Muscle layer of duodenum (tissue), 2 donors: ENCODE results near the gene TIRAP.

ENCODE experiments used
- H3K27ac ChIP-seq: one replicate; pipeline ENCODE4 v1.7.0; 2013; ENCODE audit warnings: mild to moderate bottlenecking, low read length
- H3K27me3 ChIP-seq: one replicate; pipeline ENCODE4 v1.7.0; 2013; ENCODE audit warnings: low read depth, mild to moderate bottlenecking, control low read depth, low read length
- H3K36me3 ChIP-seq, 2 donors: one replicate each; pipeline ENCODE4 v1.7.0; 2013; ENCODE audit warnings: low read length in 2 of 2, control low read depth in 1 of 2, mild to moderate bottlenecking in 1 of 2; ENCODE audit not compliant: insufficient read depth in 2 of 2, control insufficient read depth in 1 of 2
- H3K4me1 ChIP-seq, 2 donors: one replicate each; pipeline ENCODE4 v1.7.0; 2013; ENCODE audit warnings: low read length in 2 of 2, mild to moderate bottlenecking in 2 of 2, control low read depth in 1 of 2, moderate library complexity in 1 of 2; ENCODE audit not compliant: insufficient read depth in 2 of 2, control insufficient read depth in 1 of 2
- H3K4me3 ChIP-seq, 2 donors: one replicate each; pipeline ENCODE4 v1.7.0; 2013; ENCODE audit warnings: low read length in 2 of 2, low read depth in 1 of 2, mild to moderate bottlenecking in 1 of 2
- H3K9me3 ChIP-seq, 2 donors: one replicate each; pipeline ENCODE4 v1.7.0; 2013; ENCODE audit warnings: low read length in 2 of 2, control low read depth in 1 of 2, mild to moderate bottlenecking in 1 of 2; ENCODE audit not compliant: control insufficient read depth in 1 of 2
- donor health status: healthy.

TIRAP gene

DNA sequence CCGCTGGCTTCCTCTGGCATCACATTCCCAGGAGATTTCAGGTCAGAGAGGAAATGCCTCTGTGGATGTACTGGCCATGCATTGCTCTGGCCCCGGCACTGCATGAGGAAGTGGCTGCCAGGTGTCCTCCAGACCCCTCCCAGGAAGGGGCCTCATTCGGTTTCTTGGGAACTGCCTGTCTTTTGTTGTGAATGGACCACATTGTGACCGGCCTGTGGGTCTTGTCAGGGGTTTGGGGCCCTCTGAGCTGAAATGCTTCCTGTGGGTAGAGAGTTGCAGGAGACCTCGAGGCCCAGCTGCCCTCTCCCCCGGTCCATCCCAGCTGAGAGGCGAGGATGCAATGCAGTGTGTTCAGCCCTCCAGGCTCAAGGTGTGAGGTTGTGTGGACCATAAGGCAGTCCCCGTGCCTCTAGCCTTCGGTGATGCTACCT is 53.8 kb downstream of the TIRAP start:
- H3K36me3 ChIP-seq, result peaks cover 4 to 22% of the 10 kb centered on the region in 2 donors
- peaks cover 0 to 25% of the 10 kb centered on the region in 2 donors for H3K4me1 ChIP-seq
- no peak overlapping the region for H3K4me3 ChIP-seq
- no peak overlapping the region for H3K27ac ChIP-seq
- H3K9me3 ChIP-seq, result no peaks in the 10 kb centered on the region
- H3K27me3 ChIP-seq, result no peaks in the 10 kb centered on the region

DNA sequence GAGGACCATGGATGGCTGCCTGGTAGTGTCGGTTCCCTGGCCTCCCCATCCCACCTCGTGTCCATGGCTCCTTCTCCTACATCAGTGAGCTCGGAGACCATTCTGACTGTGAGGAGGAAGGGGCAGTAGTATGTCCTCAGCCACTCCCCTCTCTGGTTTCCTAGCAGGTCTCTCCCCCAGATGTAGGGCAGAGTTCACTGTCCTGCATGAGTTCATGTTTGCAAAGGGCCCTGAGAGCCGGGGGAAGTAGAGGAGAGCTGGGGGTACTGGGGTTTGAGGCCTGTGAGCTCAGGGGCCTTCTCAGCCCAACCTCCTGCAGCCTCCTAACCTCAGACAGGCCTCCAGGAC is 54.2 kb downstream of the TIRAP start:
- Histone ChIP-seq H3K27ac (no peak overlapping the region), H3K4me3 (no peak overlapping the region), H3K4me1 (peaks cover 0 to 21% of the 10 kb centered on the region in 2 donors)

DNA sequence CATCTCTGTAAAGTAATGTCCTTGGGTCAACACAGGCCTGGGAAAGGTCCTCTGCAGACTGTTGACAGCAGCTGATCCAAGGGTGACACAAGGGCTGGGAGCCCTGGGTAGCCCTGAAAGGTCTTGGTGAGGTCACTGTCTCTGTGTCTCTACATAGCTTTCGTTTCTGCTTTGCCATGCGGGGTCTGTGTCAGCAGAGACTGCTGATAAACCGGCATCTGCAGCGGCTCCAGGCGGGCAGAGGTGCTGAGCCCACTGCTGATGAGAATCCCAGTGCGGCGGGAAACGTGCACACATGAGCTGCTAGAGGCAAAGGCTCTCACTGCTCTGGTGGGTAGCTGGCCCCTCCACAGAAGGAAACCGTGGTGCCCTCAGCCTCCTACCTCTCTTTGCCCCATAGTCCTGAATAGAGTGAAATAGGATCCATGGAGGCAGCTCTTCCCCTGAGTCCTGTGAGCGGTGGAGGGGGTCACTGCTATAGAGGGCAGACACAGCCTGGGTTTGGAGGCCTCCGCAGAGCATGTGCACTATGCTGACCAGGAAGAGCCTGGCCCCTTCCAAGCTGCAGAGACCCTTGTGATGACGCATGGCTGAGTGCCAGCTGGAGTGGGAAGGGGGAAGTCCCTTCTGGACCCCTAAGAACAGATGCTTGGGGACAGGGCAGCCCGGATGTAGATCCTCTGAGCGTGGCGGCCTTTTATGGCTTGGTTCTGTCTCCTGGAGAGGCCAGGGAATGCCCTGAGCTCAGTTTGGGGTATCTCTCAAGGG is 54.8 kb downstream of the TIRAP start:
- Histone ChIP-seq H3K9me3 (no peaks in the 10 kb centered on the region), H3K4me3 (no peak overlapping the region), H3K27me3 (no peaks in the 10 kb centered on the region), H3K4me1 (peaks cover 0 to 17% of the 10 kb centered on the region in 2 donors), H3K36me3 (peaks cover 12 to 25% of the 10 kb centered on the region in 2 donors), H3K27ac (no peak overlapping the region)

More for the DNA sequence above, 54.2 kb downstream of the TIRAP start:
- Histone ChIP-seq H3K36me3 (peaks cover 8 to 21% of the 10 kb centered on the region in 2 donors), H3K9me3 (no peaks in the 10 kb centered on the region), H3K27me3 (no peaks in the 10 kb centered on the region)

DNA sequence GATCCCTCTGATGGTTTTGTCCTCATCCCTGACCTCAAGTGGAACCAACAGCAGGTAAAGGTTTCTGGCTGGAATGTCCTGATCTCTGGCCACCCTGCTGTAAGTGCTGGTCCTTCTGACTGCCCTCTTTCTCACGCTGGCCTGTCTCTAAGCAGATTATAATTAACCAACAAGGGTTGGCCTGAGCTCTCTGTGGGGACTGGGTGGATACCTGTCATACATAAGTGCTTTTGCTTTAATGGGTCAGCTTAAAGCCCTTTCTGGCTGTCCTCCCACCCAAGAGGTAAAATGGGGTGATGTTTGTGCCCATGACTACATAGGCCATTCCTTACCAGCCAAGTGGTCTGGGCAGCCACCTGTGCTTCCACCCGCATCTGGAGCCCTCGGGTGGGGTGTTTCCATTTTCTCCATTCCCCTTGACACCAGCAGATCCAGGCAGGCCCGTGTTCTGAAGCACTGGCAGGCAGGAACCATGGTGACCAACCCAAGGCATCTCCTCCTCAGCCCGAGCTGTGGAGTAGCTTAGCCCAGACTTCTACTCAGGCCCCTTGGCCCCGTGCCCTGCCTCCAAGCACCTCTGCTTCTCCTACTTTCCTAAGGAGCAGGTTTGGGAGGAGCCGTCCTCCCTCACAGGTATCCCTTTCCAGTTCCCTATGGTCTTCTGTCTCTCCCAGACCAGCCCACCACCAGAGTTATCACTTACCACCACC is 55.6 kb downstream of the TIRAP start:
- Histone ChIP-seq H3K27ac (no peak overlapping the region), H3K36me3 (peaks cover 12 to 30% of the 10 kb centered on the region in 2 donors), H3K4me1 (peaks cover 0 to 17% of the 10 kb centered on the region in 2 donors), H3K4me3 (no peak overlapping the region), H3K9me3 (no peaks in the 10 kb centered on the region), H3K27me3 (no peaks in the 10 kb centered on the region)

DNA sequence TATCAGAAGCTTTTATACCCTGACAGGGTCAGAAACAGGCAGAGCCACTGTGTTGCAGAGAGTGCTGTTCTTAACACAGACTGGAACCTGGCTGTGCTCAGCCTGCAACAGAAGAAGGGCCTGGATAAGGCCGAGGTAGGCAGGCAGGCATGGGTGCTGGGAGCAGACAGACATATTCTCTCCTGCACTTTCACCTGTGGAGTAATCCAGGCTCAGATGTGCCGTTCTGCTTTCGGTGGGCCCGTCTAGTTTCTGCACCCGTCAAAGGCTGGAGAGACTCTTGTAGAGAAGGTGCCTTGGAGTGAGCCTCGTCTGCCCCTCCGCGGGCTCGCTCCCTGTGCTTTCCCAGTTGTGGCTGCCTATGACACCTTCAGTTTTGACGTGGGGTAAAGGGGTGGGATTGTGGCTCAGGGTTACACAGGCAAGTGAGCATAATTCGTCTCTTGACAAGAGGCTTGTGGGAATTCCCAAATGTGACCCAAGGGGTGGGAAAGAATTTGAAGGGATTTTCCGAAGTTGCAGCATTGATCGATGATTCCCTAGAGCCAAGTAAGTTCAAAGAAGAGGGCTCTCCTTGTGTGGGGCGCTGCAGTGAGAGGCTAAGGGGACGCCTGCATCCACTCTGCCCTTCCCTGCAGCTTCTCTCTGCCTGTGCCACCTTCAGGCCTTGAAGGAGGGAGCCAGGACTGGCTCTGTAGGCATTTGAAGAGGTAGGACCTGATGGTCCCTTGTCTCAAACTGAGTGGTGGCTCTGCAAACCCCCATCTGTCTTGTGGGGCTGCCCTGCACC is 56.4 kb downstream of the TIRAP start:
- H3K4me3 ChIP-seq, result no peak overlapping the region
- peaks cover 12 to 35% of the 10 kb centered on the region in 2 donors for H3K36me3 ChIP-seq
- H3K27me3 ChIP-seq, result no peaks in the 10 kb centered on the region
- no peak overlapping the region for H3K27ac ChIP-seq
- H3K4me1 ChIP-seq, result peaks cover 0 to 17% of the 10 kb centered on the region in 2 donors
- no peaks in the 10 kb centered on the region for H3K9me3 ChIP-seq

DNA sequence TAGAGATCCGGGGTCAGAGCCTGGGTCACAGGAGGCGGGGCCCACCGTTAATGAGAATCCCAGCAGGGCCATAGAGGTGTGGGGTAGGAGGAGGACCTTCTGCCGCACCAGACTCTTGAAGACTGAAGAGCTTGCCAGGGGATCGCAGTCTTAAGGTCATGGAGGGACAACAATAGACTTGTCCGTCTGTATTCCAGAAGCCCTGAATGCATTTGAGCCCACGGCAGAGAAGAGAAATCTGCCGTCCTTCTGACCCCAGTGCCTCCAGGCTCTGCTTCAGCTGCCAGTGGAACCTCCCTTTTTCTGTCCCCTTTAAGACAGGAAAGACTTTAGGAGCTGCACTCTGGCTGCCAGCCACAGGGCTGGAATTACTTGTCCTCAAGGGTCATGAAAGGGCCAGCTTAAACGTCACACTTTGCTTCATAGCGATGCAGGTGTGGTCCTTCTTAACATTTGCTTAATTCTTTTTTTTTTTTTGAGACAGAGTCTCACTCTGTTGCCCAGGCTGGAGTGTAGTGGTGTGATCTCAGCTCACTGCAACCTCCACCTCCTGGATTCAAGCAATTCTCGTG is 57.1 kb downstream of the TIRAP start:
- peaks cover 0 to 17% of the 10 kb centered on the region in 2 donors for H3K4me1 ChIP-seq
- H3K27ac ChIP-seq, result no peak overlapping the region
- no peak overlapping the region for H3K4me3 ChIP-seq
- H3K36me3 ChIP-seq, result peaks cover 17 to 41% of the 10 kb centered on the region in 2 donors
- H3K9me3 ChIP-seq, result no peaks in the 10 kb centered on the region
- no peaks in the 10 kb centered on the region for H3K27me3 ChIP-seq

DNA sequence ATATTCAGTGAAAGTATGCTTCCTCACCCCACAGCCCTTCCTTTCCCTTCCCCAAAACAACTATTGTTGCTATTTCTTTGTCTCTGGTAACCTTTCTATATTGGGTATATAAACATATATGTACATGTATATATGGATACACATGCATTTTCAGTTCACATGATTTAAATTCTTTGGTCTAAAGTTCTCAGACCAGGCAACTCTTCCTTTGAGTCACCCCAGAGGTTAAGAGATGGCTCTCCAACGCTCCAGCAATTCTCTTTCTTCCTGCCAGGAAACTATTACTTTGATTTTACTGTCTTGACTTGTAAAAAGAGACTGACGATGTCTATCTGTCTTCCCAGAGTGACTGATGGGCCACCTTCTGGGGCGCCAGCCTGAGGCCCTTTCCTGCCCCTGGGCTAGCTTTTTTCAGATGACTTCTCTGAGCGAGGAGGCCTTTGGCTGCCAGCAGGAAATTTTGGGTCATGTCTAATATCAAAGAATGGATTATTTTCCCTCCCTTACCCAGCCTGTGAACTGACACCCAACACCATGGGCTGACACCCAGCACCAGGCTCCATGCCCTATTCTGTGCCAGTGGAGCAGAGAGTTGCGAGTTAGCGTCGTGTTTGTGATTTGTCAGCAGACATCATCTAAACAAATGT is 58.2 kb downstream of the TIRAP start:
- no peaks in the 10 kb centered on the region for H3K27me3 ChIP-seq
- H3K36me3 ChIP-seq, result peaks cover 20 to 46% of the 10 kb centered on the region in 2 donors
- no peak overlapping the region for H3K4me3 ChIP-seq
- H3K9me3 ChIP-seq, result no peaks in the 10 kb centered on the region
- peaks cover 0 to 17% of the 10 kb centered on the region in 2 donors for H3K4me1 ChIP-seq
- no peak overlapping the region for H3K27ac ChIP-seq

DNA sequence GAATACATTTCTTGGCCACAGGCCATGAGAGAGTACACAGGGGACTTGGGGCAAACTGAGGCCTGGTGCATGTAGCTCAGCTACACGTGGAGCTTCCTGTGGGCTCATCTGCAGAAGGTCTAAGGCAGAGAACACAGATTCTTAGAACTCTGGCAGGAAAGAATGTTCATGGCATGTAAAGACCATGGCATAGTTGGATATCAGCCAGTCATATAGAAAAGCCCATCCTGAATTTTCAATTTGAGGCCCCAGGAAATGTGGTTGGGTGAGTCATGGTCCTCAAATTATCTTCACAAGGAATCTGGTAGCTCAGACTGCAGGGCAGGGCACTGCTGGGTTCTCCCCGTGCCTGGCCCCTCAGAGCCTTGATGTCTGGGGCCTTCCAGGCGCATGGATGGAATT is 58.9 kb downstream of the TIRAP start:
- no peaks in the 10 kb centered on the region for H3K27me3 ChIP-seq
- no peaks in the 10 kb centered on the region for H3K9me3 ChIP-seq
- H3K36me3 ChIP-seq, result peaks cover 24 to 46% of the 10 kb centered on the region in 2 donors
- H3K4me3 ChIP-seq, result no peak overlapping the region
- peaks cover 0 to 17% of the 10 kb centered on the region in 2 donors for H3K4me1 ChIP-seq
- no peak overlapping the region for H3K27ac ChIP-seq

DNA sequence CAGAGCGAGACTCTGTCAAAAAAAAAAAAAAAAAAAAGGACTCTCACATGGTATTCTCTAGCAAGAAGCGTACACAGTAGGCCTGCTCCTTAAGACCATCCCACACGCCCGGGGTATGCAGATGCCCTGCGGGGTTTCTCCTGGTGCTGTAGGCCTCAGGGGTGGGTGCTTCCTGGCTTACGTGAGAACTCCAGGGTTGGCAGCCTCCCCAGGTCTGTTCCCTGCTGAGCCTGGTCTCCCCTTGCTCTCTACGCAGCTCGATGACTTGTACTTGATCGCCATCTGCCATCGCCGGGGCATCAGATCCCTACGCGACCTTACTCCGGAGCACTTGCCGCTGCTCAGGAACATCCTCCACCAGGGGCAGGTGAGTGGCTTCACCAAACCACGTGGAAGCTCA is 60.2 kb downstream of the TIRAP start:
- H3K4me1 ChIP-seq, result peaks cover 0 to 17% of the 10 kb centered on the region in 2 donors
- H3K27me3 ChIP-seq, result no peaks in the 10 kb centered on the region
- no peaks in the 10 kb centered on the region for H3K9me3 ChIP-seq
- H3K27ac ChIP-seq, result no peak overlapping the region
- peaks cover 24 to 46% of the 10 kb centered on the region in 2 donors for H3K36me3 ChIP-seq
- no peak overlapping the region for H3K4me3 ChIP-seq
